NCI-H82 treated with DMSO at 0.1 percent for 48 hours (cell line): ENCODE data around the gene SLX9.
"Not testable (repeated sequence)": the region's sequence is repeated elsewhere in the genome, so short reads cannot be mapped to it uniquely, and the experiment has no call there.

Experiments used
- DNase-seq: peaks from one replicate; lab custom pipeline; 2025; ENCODE audit not compliant: unreplicated experiment; lab: John Stamatoyannopoulos, UW

Gene SLX9

DNA sequence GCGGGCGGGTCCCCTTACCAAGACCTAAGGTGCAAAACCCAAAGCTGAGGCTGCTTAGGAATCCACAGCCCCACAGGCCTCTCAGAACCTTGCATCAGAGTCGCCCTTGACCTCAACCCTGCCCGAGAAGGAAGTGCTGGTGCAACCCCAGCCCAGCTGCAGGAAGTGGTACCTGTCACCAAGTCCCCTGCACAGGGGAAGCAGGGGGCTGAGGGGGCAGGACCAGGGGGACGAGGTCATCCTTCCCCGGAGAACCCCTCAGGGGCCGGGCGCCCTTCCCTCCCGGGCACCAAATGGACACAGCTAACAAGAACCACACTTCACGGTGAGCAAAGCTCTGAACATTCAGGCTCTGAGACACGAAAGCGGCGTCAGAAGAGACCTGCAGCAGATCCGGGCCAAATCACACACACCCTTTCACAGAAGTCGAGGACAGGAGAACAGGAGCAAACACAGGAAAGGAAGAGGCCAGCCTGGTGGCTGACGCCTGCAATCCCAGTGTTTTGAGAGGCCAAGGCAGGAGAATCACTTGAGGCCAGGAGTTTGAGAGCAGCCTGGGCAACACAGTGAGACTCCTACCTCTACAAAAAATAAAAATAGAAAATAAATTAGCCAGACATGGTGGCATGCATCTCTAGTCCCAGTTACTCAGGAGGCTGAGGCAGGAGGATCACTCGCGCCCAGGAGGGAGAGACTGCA, 25.5 kb upstream of the SLX9 start:
- no peak for DNase-seq

DNA sequence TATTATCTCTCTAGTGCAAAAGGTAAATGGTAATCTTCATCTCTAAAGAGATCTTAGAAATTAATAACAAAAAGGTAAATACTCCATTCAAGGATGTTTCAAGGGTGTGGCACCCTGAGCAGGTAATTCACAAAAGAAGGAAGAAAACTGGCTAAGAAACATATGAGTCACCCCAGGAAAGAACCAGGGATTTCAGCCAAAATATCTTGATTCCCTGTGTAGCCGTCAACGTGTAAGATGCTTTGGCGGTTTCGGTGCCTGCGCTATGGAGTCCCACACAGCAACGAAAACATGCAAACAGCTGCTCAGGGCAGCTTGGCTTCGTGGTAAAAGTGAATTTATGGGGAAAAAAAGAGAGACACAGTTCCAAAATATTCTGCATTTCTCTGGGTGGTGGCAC, 22.9 kb upstream of the SLX9 start:
- DNase-seq = no peak

DNA sequence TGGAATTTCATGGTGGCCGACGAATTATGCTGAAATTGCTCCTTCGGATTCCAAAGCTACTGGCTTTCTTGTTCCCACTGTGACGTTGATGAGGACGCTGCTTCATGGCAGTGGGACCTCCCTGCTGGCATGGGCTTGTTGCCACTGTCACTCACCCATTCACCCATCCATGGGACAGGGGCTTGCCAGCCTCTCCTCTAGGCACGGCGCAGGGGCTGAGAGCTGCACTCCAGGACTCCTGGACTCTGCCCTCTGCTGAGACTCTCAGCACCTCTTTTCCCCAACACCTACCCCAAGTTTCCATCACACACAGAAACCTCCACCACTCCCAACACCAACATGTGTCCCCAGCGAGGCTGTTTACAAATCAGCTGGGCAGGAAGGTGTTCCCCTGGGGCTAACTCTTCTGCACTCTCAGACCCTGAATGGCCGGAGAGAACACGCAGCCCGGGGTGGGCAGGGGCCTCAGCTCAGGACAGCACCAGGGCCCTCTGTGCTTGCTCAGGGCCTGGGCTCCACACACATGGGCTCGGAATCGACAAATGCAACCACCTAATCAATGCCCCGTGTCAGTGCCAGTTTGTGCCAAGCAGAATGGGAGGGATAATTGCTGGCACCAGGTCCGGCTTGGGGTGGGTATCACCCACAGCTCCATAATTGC, 22.3 kb upstream of the SLX9 start:
- no peak for DNase-seq

DNA sequence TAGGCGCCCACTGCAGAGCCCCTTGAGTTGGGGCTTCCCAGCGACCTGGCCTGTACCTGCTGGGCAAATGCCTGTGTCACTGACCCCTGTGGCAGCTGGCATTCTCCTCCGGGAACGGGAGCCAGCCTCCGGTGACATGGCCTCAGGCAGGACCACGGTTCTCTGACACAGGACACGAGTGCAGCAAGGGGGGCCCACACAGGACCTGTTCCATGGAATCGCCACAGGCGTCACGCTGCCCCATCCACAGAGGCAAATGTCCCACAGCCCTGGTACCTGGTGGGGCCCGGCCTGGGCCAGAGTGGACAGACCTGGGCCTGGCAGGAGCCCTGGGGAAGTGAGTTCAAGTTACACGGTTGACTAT, 21.7 kb upstream of the SLX9 start:
- DNase-seq = no peak

DNA sequence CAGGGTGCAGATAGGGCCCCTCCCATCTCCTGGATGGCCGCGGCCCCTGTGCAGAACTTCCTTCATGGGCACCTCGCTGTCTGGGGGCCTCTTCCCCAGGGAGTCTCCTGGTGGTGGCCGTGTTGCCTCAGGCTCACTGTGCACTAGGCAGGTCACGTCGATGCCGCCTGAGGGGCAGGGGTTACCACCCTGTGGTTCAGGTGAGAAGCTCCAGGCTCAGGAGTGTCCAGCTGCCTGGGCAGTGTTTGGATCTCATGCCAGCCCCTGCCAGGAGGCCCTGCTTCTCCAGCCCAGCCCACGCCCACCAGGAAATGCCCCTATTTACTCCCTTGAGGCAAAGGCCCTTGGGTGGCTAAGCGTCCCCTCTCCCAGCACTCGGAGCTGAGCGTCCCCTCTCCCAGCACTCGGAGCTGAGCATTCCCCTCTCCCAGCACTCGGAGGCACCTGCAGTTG, 21.2 kb upstream of the SLX9 start:
- no peak for DNase-seq

DNA sequence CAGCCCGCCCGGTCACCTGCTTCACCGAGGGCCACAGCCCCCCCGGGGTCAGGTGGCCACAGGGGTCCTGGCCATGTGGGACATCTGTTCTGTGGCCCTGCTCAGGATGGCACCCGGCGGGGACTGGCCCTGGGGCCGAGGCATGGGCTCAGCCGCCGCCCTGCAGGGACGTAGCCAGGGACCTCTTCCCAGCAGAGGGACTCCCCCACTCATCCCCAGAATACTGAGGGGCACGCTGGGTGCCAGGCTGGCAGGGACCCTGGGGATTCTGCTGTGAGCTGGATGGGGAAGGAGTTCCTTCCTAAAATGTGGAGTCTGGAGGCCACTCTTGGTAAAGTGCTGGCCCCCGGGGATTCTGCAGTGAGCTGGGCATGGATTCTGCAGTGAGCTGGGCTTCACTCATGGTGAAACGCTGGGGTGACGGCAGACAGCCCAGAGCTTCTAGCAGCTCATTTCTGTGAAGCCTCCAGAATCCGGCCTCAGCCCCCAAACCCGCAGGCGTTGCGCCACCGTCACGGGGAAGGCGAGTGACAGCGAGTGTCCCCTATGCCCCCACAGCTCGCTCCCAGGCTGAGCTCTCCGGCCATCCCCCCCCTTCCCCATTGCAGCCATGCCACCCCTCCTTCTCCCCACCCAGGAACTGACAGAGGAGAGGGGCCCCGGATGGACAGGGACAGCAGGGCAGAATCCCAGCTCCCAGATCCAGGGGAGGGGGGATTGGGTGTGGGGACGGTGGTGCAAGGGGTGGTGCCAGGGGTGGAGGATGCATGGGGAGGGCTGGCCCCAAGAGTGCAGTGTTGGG, 20.5 kb upstream of the SLX9 start:
- no peak for DNase-seq

DNA sequence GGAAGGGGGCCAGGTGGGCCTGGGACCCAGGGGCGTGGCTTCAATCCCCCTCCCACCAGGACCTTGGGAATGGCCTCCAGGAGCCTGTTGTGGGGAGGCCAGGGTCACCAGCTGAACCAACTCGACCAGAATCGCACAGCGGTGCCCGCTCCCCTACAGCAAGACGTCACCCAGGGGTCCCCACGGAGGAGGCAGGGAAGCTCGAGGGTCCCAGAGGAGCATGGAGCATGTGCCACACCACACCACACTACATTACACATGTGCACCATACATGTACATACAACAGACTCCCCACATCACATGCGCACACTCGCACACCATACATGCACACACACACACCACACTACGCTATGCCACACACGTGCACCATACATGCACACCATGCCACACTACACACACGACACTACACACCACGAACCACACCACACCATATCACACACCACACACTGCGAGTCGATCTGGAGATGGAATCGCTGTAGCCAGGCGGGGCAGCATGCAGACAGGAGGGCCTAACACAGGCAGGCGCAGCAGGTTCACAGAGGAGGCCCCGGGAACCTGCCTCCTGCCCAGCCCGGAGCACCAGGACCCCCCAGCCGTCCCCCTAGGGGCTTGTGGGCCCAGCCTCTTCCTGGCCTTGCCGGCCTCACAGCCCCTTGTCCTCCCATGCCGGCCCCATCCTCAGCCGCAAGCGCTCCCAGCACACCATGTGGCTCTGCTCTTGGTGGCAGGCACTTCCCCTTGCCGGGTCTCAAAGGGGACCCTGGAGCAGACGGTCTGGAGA, 19.7 kb upstream of the SLX9 start:
- no peak for DNase-seq

DNA sequence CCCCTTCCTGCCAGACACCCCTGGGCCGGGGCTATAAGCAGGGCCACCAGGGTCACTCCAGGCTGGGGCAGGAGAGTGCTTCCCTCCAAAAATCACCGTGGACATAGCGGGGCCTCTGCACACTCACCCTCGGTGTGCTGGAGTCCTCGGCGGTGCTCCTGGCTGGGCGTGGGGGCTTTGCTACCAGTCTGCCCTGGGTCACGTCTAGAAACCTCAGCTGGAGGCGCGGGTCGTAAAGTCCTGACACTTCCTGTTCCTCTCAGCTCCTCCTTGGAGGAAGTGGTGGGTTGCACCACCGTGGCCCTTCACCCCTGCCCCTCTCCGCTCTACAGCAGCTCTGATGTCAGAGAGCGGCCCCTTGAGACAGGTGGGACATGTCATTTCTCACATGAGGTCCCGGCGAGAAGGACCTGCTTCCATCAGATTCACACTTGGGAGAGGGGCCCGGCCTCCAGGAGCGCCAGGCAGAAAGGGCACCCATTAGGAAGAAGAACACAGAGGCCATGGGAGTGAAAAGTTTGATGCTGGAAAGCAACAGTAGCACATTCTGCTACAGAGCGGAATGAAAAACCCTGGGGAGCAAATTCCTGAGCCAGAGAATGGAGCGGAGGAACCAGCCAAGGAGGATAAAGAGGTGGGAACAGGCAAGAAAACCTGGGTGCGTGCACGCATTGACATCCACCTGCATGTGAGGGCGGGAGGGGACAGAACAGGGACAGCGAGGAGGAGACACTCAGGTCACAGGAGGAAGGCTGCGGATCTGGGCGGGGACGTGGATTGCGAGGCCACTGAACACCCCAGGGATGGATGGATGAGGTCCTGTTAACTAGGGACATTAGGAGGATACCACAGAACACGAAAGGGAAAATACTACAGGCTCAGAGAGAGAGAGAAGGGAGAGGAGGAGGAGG, 18.9 kb upstream of the SLX9 start, which contains the start of gene ITGB2:
ITGB2 (minus strand) TSS at position 206 of the 911 bp plus-strand sequence. CDS start 10,117 bp downstream, outside the sequence.
- DNase-seq = no peak

DNA sequence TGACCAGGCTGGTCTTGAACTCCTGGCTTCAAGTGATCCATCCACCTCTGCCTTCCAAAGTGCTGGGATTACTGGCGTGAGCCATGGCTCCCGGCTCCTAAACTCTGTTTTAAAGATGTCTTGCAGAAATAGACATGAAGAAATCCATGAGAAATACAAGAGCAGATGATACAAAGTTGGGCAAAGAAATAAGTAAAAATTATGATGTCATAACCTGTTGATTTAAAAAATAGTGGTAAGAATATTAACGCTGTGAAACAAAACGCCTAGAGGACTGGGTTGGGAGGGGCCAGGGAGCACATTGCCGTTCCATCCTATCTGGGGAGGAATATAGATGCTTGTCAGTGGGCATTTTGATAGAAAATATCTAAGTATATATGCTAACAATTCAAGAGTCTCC, 17.9 kb upstream of the SLX9 start:
- DNase-seq = no peak

DNA sequence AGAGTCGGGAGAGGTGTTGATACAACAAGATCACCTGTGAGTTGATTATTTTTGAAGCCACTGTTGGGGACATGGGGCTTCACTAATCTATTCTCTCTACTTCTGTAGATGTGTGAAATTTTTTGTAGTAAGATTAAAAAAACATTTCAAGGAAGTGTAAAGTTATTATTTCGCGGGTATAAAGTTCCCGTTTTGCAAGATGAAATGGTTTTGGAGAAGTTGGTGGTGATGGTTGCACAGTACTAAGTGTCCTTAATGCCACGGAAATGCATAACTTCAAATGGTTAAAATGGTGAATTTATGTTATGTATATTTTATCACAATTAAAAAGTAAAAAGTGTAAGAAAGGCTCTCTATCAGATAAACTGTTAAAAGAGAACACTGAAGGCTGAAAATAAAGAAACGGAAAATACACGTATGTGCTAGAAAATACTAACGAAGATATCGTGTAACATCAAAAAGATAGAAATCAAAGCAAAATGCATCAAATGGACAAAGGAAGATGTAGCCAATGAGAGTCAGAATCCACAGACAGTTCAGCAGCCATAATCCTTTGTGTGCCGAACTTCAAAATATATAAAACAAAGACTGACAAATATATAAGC, 16.2 kb upstream of the SLX9 start:
- no peak for DNase-seq

DNA sequence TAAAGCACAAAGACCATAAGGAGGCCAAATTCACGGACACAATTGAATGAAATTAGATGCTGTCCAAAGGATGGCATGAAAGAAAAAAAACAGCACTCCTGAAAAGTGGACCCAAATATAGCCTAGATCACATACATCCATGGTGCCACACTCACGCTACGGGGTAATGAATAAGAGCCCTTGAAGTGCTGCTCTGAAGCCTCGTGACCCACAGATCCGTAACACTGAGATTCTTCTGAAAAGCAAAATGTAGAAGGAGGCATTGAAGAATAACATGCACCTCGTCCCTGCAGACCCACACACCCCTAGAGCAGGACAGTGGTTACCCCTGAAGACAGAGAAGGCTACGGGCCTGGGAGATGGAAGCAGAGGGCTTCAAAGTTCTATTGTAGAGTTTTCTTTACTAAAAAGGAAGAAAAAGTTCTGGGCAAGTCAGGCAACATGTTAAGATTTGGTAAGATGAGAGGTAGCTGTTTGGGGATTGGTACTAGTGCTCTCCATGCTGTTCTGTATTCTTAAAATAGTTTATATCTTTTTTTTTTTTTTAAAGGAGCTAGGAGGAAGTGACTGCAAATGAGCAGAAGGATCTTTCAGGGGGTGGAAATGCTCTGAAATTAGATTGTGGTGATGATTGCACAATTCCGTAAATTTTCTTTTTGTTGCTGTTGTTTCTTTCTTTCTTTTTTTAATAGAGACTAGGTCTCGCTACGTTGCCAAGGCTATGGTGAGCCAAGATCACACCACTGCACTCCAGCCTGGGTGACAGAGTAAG, 15.0 kb upstream of the SLX9 start:
- DNase-seq = no peak

DNA sequence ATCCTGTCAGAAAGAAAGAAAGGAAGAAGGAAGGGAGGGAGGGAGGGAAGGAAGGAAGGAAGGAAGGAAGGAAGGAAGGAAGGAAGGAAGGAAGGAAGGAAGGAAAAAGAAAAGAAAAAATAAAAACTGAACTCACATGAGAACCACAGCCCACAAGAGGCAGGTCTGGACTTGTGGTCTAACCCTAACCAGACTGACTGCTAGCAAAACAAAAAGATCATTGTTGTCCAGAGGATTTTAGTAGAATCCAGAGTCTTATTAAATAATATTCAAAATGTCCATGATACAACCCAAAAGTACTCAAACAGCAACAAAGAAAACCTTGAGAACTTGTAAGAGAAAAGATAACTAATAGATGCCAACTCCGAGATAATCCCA, 14.5 kb upstream of the SLX9 start:
- no peak for DNase-seq

DNA sequence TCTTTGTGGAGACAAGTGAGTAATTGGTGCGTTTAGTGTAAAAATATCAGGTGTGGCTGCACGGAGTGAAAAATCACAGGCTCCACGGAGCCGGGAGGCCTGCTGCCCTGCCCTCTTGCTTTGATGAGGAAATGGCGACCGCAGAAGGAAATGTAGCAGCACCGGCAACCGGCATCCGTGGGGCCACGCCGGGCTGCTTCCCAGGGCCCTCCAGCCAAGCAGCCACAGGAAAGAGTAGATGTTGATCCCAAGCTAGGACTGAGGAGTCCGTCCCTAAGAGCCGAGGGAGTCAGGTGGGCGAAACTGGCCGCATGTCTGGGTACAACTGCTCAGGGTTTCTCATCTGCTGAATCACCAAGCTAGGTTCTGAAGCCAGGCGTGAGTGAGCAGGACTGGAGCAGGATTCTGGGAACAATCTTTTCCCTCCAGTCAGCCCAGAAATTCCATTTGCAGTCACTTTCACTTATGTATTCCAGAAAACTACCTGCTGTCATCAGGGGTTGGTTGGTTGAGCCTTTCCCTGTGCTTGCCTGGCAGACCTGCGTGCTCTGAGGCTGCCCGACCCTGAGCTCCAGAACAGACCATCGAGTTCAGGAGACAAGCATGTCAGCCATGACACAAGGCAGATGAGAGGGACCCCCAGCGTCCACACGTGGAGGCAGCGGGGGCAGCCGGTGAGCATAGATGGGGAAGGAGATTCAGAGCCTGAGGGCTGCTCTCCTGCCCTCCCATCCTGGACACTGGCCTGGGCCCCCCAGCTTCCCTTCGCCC, 13.3 kb upstream of the SLX9 start:
- DNase-seq = no peak

DNA sequence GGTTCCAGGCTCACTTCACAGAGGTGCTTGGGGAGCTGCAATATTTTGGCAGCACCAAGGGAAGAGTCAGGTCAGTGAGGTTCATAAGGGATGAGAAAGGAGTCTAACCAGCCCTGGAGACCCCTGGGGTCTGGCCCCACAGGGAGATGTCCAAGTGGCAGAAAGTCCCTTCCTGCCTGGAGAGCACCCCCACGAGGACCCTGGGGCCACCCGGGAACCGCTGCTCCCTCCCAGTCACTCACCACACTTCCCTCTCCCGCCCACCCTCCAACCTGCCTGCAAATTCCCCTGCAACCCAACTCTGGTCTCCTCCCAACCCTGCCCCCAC, 12.6 kb upstream of the SLX9 start:
- no peak for DNase-seq

DNA sequence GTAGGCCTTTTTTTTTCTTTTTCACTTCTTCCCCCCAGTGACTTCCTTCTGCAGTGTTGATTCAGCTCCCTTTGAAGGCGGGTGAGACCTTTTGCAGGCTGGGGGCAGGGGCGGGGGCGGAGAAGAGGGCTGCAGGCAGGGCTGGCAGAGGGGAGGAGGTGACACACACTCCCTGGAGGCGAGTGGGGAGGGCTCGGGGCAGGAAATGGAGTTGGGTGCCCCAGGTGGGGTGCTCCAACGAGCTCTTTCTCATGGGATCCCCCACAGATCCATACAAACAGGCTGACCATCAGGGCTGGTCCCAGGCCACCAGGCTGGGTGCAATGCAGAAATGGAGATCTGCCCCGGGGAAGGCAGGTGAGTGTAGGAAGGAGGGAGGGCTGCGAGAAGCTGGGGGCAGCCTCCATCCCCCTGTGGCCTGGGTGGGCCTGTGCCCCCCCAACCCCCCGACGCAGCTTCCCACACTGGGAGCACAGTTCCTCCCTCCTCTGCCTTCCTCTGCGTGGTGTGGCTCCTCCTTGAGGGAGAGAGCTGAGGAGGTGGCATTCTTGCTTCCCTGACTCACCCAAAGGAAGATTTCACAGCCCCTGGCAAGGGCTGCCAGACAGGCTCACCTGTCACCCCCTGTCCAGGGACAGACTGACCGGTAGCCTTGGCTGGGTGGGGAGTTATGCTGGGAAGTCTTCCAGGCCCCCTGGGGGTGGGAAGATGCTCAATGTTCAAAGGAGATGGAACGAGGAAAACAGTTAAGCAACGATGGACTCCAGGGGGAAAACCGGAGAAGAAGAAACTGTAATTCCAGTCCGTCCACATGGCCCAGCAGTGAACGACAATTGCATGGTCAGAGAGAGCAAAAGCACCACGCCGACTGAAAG, 12.0 kb upstream of the SLX9 start:
- DNase-seq = no peak

DNA sequence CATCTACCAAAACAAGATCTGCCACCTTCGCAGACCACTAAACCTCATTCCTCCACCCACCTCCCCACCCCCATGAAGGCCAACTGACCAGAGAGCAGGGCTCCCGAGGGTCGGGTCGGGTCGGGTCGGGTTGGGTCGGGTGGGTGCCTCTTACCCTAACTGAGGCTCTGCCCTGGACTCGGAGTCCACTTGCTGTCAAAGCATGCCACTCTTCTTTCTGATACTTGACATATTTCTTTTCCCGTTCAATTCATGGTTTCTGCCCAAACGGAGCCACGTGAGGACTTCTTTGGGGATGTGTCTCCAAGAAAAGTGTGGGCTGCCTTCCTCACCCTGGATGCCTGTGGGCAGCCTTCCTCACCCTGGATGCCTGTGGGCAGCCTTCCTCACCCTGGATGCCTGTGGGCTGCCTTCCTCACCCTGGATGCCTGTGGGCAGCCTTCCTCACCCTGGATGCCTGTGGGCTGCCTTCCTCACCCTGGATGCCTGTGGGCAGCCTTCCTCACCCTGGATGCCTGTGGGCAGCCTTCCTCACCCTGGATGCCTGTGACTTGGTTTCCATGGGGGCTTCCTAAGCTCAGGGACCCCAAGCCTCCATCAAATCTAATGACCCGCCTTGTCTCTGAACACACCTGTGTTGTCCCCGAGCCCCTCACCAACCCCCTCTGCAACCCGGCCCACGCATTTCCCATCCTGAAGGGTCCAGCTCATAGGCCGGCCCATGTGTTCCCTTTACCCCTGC, 11.2 kb upstream of the SLX9 start:
- not testable (repeated sequence) for DNase-seq
